K562 treated with DMSO at 1 percent for 24 hours (cell line): ENCODE results near the gene RUNX3. TPM values are rescaled to one million over a fixed set of nuclear protein-coding genes. Genes with fewer than 3 reads are reported as not detected.

Experiments used
- total RNA-seq: library from RNA; unstranded; fragments of 300-600 nt; gene quantifications from 2 replicates; pipeline ENCODE4 v1.2.3, GENCODE V29; 2022; ENCODE audit warnings: low read depth; ENCODE audit not compliant: insufficient read depth

The RUNX3 gene
- 0.50 and 0.54 TPM in 2 replicates for total RNA-seq

DNA sequence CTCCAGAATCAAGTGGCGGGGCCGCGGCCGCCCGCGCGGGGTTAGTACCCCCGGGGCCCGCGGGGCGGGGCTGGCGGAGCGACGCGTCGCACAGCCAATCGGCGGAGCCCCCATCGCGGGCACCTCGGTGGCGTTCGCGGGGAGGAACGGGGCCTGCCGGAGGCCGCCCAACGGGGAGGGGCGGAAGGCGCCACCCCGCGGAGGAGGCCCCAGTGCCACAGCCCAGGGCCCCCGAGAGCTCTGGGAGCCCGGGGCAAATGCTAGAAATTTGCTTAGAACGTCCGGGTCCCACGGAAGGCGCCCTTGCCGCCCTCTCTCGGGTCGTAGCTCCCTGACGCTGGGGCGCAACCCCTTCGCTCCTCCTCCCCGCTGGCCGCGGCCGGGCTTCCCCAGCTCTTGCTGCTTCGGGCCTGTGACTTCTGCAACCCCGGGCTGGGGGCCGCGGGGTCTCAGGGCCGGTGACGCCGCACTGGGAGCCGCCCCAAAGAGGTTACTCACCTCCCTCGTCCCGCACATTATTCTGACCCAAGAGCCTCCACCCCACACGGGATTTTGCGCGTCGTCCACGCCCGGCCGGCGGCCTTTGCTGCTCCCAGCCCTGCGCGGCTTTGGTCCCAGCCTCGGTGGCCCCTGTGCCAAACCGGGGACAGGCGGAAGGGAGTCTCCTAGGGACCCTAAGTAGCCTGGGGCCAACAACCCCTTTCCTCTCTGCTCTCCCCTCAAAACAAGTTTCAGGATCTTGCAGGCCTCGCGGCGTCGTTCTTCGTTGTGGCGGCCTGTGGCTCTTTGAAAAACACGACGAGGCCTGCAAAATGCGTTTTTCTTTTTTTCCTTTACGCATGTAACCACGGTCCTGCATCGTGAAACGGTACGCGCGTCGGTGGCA lies at the start of gene RUNX3:
RUNX3 (minus strand) TSS at position 17 of the 886 bp plus-strand sequence. CDS start 408 bp downstream, outside the sequence.

Other genes with a start within 250 kb of the RUNX3 start
- 48.8 and 60.3 TPM in 2 replicates for gene CLIC4, start 184.8 kb downstream of the RUNX3 start, total RNA-seq